ENCODE results near the gene ALOX15.
"Not testable (repeated sequence)": the region's sequence is repeated elsewhere in the genome, so short reads cannot be mapped to it uniquely, and the experiment has no call there.

The ALOX15 gene

GRCh38 chr17:4643676-4644075 lies 2.2 kb upstream of the ALOX15 start:
- H3K4me3 ChIP-seq (ENCODE audit: low read depth, low read length), result no peak overlapping the region
- DNase-seq (ENCODE audit: low read depth), result no peak
- TF ChIP-seq MYC (IDR thresholded peaks at IDR 0.05; ENCODE audit: low read depth, low read length) (no peak), MAX (IDR thresholded peaks at IDR 0.05; ENCODE audit: low read depth, low read length) (no peak), POLR2A (IDR thresholded peaks at IDR 0.05; ENCODE audit: extremely low read depth, insufficient read length) (no peak)
- TF ChIP-seq, protein P1, sequence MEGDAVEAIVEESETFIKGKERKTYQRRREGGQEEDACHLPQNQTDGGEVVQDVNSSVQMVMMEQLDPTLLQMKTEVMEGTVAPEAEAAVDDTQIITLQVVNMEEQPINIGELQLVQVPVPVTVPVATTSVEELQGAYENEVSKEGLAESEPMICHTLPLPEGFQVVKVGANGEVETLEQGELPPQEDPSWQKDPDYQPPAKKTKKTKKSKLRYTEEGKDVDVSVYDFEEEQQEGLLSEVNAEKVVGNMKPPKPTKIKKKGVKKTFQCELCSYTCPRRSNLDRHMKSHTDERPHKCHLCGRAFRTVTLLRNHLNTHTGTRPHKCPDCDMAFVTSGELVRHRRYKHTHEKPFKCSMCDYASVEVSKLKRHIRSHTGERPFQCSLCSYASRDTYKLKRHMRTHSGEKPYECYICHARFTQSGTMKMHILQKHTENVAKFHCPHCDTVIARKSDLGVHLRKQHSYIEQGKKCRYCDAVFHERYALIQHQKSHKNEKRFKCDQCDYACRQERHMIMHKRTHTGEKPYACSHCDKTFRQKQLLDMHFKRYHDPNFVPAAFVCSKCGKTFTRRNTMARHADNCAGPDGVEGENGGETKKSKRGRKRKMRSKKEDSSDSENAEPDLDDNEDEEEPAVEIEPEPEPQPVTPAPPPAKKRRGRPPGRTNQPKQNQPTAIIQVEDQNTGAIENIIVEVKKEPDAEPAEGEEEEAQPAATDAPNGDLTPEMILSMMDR (IDR thresholded peaks at IDR 0.05; ENCODE audit: low read depth, low read length), result no peak

DNA sequence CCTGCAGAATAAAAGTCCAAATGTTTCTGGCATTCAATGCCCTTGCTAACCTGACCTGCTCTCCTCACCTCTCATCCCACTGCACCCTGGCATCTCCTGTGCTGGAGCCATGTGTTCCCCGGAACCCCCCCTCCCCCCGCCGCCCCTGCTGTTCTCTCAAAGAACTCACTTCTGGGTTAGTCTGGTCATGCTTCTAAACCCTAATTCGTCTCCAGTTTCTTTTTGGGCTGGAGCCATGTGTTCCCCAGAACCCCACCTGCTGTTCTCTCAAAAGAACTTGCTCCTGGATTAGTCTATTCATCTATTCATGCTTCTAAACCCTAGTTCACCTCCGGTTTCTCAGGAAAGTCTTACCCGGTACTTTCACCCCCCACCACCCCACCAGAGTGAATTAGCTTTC lies 808 bp upstream of the ALOX15 start:
- H3K4me3 ChIP-seq (ENCODE audit: low read depth, low read length), result no peak overlapping the region
- DNase-seq (ENCODE audit: low read depth), result no peak
- TF ChIP-seq MAX (IDR thresholded peaks at IDR 0.05; ENCODE audit: low read depth, low read length), result no peak
- no peak for TF ChIP-seq POLR2A (IDR thresholded peaks at IDR 0.05; ENCODE audit: extremely low read depth, insufficient read length)
- TF ChIP-seq, protein P1 (IDR thresholded peaks at IDR 0.05; ENCODE audit: low read depth, low read length), result no peak
- TF ChIP-seq MYC (IDR thresholded peaks at IDR 0.05; ENCODE audit: low read depth, low read length), result no peak

GRCh38 chr17:4640569-4641188 lies 799 bp downstream of the ALOX15 start:
- not testable (repeated sequence) for H3K4me3 ChIP-seq (ENCODE audit: low read depth, low read length); DNase-seq (ENCODE audit: low read depth)

DNA sequence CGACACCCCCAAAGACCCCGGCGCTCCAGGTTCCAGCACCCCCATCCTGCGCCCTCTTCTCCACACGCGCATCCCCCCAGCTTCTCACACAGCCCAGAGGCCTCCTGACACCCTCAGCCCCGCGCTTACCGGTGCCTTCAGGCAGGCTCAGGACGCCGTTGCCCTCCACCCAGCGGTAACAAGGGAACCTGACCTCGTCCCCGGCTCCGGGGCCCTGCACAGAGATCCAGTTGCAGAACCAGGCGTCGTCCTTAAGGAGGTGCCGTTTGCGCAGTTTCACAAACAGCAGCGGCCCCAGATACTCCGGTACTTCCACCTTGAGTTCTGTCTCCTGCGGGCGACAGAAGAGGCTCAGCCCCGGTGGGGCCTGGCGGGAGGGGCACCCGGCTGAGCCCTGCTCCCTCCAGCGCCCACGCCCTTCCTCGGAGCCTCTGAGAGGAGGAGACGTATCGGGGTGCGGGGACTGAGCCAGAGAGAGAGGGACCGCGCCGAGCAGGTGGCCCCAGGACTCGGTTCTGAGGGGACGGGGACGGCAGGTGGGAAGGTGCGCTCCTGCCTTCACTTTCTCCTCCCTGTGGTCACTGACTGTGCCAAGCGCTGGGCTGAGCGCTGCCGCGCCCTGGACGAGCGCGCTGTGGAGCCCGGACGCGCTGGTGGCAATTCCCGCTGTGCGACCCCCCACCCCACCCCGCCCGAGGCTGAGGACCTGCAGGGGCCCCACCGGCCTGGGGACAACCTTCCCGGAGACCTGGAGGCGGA lies 2.0 kb downstream of the ALOX15 start:
- H3K4me3 ChIP-seq (ENCODE audit: low read depth, low read length), result not testable (repeated sequence)
- peak; percentile 65 for DNase-seq (ENCODE audit: low read depth)

DNA sequence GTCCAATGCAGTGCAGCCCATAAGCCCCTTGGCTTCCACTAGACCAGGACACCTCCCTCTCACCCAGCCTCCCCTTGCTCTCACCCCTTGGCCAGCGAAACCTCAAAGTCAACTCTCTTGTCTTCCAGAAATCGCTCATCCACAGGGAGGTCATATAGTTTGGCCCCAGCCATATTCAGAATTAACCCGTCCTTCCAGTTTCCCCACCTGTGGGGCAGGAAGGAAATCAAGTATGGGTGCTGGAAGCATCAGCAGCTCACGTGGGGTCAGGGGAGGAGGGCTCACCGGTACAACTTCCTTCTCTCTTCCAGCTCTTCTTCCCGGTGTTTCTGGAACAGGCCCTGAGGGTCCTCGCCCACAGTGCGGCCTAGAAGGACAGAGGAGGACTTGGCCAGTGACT lies 2.7 kb downstream of the ALOX15 start:
- not testable (repeated sequence) for DNase-seq (ENCODE audit: low read depth); H3K4me3 ChIP-seq (ENCODE audit: low read depth, low read length)

- no peak overlapping the region for H3K4me3 ChIP-seq (ENCODE audit: low read depth, low read length)
- DNase-seq (ENCODE audit: low read depth), result peak; percentile 60
- no peak for TF ChIP-seq MAX (IDR thresholded peaks at IDR 0.05; ENCODE audit: low read depth, low read length)
- no peak for TF ChIP-seq POLR2A (IDR thresholded peaks at IDR 0.05; ENCODE audit: extremely low read depth, insufficient read length)
- TF ChIP-seq, protein P1 (IDR thresholded peaks at IDR 0.05; ENCODE audit: low read depth, low read length), result no peak
- no peak for TF ChIP-seq MYC (IDR thresholded peaks at IDR 0.05; ENCODE audit: low read depth, low read length)
Measured at GRCh38 chr17:4636474-4637100, 4.9 kb downstream of the ALOX15 start.

DNA sequence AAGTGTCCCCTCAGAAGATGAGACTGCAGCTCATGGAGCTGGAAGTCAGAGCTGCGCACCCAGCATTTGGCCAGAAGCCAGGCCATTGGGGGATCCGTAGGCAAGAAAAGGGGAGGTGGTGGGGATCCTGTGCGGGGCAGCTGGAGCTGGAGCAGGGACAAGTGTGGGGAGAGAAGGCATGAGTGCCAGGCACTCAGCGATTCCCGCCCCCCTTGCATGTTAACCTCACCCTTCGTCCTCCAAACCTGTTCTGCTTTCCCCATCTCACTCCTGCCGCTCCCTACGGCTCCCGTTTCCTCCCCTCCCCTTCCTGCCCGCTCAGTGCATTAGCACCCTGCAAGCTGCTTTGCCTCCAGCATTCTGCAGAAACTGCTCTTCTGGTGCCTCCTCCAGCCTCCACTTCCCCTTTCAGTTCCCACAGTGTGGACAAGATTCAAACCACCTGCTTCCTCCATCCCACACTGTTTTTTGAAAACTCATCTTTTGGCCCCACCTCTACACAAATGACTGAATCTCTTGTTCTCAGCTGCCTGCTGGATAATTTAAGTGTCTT lies 5.6 kb downstream of the ALOX15 start:
- DNase-seq (ENCODE audit: low read depth), result peak; percentile 84
- TF ChIP-seq MAX (IDR thresholded peaks at IDR 0.05; ENCODE audit: low read depth, low read length), result no peak
- TF ChIP-seq MYC (IDR thresholded peaks at IDR 0.05; ENCODE audit: low read depth, low read length), result no peak
- TF ChIP-seq, protein P1 (IDR thresholded peaks at IDR 0.05; ENCODE audit: low read depth, low read length), result no peak
- no peak for TF ChIP-seq POLR2A (IDR thresholded peaks at IDR 0.05; ENCODE audit: extremely low read depth, insufficient read length)
- H3K4me3 ChIP-seq (ENCODE audit: low read depth, low read length), result peak overlapping the region; percentile 28

All from NB4 (cell line).